CMK (cell line): ENCODE data around the gene NFIB.

Source experiments
- DNase-seq: peaks from one replicate; pipeline ENCODE4 v3.0.0-alpha.2; 2010; ENCODE audit warnings: low read depth

Gene NFIB

GRCh38 chr9:14068690-14069089 lies 245.3 kb downstream of the NFIB start:
- no peak for DNase-seq

GRCh38 chr9:14066831-14067230 lies 247.1 kb downstream of the NFIB start:
- DNase-seq: no peak

GRCh38 chr9:14066032-14066431 lies 247.9 kb downstream of the NFIB start:
- no peak for DNase-seq

- no peak for DNase-seq
Measured at GRCh38 chr9:14064940-14065339, 249.0 kb downstream of the NFIB start.

GRCh38 chr9:14063756-14064155 lies 250.2 kb downstream of the NFIB start:
- no peak for DNase-seq

GRCh38 chr9:14062586-14063221 lies 251.2 kb downstream of the NFIB start:
- no peak for DNase-seq

- no peak for DNase-seq
Measured at GRCh38 chr9:14061936-14062585, 251.9 kb downstream of the NFIB start.

GRCh38 chr9:14058325-14058688 lies 255.6 kb downstream of the NFIB start:
- DNase-seq: no peak

- no peak for DNase-seq
Measured at GRCh38 chr9:14057368-14058324, 256.3 kb downstream of the NFIB start.

GRCh38 chr9:14056316-14056861 lies 257.6 kb downstream of the NFIB start:
- no peak for DNase-seq

GRCh38 chr9:14054096-14054495 lies 259.8 kb downstream of the NFIB start:
- no peak for DNase-seq

GRCh38 chr9:14052359-14052758 lies 261.6 kb downstream of the NFIB start:
- DNase-seq: no peak

GRCh38 chr9:14051419-14051818 lies 262.5 kb downstream of the NFIB start:
- no peak for DNase-seq

GRCh38 chr9:14043483-14043882 lies 270.5 kb downstream of the NFIB start:
- DNase-seq: no peak

GRCh38 chr9:14037331-14037730 lies 276.6 kb downstream of the NFIB start:
- no peak for DNase-seq

- no peak for DNase-seq
Measured at GRCh38 chr9:14033067-14033466, 280.9 kb downstream of the NFIB start.
